ENCODE data around the gene CCNL2.

GRCh38 chr1:1406821-1407635 lies 7.9 kb upstream of the CCNL2 start, which contains the start of gene MRPL20:
- TF ChIP-seq TCF7 (CRISPR knock-in tag; IDR thresholded peaks at IDR 0.05; ENCODE audit: low read depth) = peak; percentile 82; the same call in 1 of the 2 replicates
- TF ChIP-seq CTCF (IDR thresholded peaks at IDR 0.05) = no peak
- 0 out of 2 replicates have a peak, but pooled peaks have one; percentile 62 for TF ChIP-seq E2F1 (CRISPR knock-in tag; IDR thresholded peaks at IDR 0.05)

Measured in WTC11 (cell line).